OCI-LY7 (cell line): ENCODE data around the gene MID1. TPM values are rescaled to one million over a fixed set of nuclear protein-coding genes. Genes with fewer than 3 reads are reported as not detected.

Source experiments
- BruUV-seq: library from RNA; stranded (reverse); fragments of 400-500 nt; replicated peaks from 2 replicates; lab custom pipeline; 2021; lab: Mats Ljungman, UMichigan
- CTCF ChIA-PET: fragments of 300-600 bp; sonication (Branson Sonifier 250); formaldehyde crosslinking; loops from one replicate; lab custom pipeline; 2022; ENCODE audit warnings: antibody characterized with exemption; ENCODE audit not compliant: unreplicated experiment; lab: Charles Lee
- POLR2A ChIA-PET: fragments of 300-600 bp; sonication (Branson Sonifier 250); formaldehyde crosslinking; loops from one replicate; lab custom pipeline; 2022; ENCODE audit warnings: antibody characterized with exemption; lab: Charles Lee
- DNase-seq: peaks from one replicate; pipeline ENCODE4 v3.0.0-alpha.2; 2015; ENCODE audit warnings: low spot score
- H2AFZ ChIP-seq: fragments of 200-600 bp; sonication (generic), shearing (Covaris generic); 2 replicates; pipeline ENCODE4 v1.6.1; 2014; ENCODE audit warnings: mild to moderate bottlenecking, antibody characterized with exemption, low read length, moderate library complexity
- H3K27ac ChIP-seq: fragments of 200-600 bp; sonication (generic); 2 replicates; pipeline ENCODE4 v1.5.1; 2014; ENCODE audit warnings: mixed run types, low read depth, mild to moderate bottlenecking, moderate library complexity, low read length, inconsistent platforms; ENCODE audit not compliant: poor library complexity, severe bottlenecking
- H3K36me3 ChIP-seq: fragments of 200-600 bp; sonication (generic); 2 replicates; pipeline ENCODE4 v1.6.1; 2014; ENCODE audit warnings: mild to moderate bottlenecking, antibody characterized with exemption, low read length, moderate library complexity, mixed read lengths; ENCODE audit not compliant: insufficient read depth
- H3K4me1 ChIP-seq: fragments of 200-600 bp; sonication (generic); 2 replicates; pipeline ENCODE4 v1.5.1; 2014; ENCODE audit warnings: mild to moderate bottlenecking, low read length; ENCODE audit not compliant: insufficient read depth, poor library complexity, severe bottlenecking
- H3K4me2 ChIP-seq: fragments of 200-600 bp; sonication (generic); 2 replicates; pipeline ENCODE4 v1.6.1; 2014; ENCODE audit warnings: mild to moderate bottlenecking, low read length
- H3K4me3 ChIP-seq: fragments of 200-600 bp; sonication (generic); 2 replicates; pipeline ENCODE4 v1.5.1; 2014; ENCODE audit warnings: mild to moderate bottlenecking, low read depth, low read length; ENCODE audit not compliant: poor library complexity, severe bottlenecking
- H3K79me2 ChIP-seq: fragments of 200-600 bp; sonication (generic); 2 replicates; pipeline ENCODE4 v1.6.1; 2016; ENCODE audit warnings: low read depth, mild to moderate bottlenecking, low read length, moderate library complexity, mixed read lengths; ENCODE audit not compliant: insufficient read depth
- H3K9me2 ChIP-seq: fragments of 200-600 bp; sonication (generic); 2 replicates; pipeline ENCODE4 v1.6.1; 2016; ENCODE audit warnings: mild to moderate bottlenecking, low read length, mixed read lengths; ENCODE audit not compliant: insufficient read depth
- H3K9me3 ChIP-seq: fragments of 200-600 bp; sonication (generic); 2 replicates; pipeline ENCODE4 v1.6.1; 2014; ENCODE audit warnings: mild to moderate bottlenecking, mixed run types, low read length, mixed read lengths
- H4K20me1 ChIP-seq: fragments of 200-600 bp; sonication (generic); 2 replicates; pipeline ENCODE4 v1.6.1; 2014; ENCODE audit warnings: mild to moderate bottlenecking, antibody characterized with exemption, low read length, moderate library complexity, mixed read lengths; ENCODE audit not compliant: insufficient read depth
- EZH2phosphoT487 ChIP-seq: fragments of 200-600 bp; sonication (generic); IDR thresholded peaks from 2 replicates; pipeline ENCODE4 v1.6.1; 2018; ENCODE audit warnings: low read depth, borderline replicate concordance, mild to moderate bottlenecking, mixed run types, antibody characterized with exemption, low read length, moderate library complexity, mixed read lengths
- intact Hi-C: fragments of 100-400 bp; cut with micrococcal nuclease; formaldehyde crosslinking; loops from one replicate; pipeline ENCODE4 v1.10.0; 2022; ENCODE audit not compliant: unreplicated experiment
- total RNA-seq, 2 experiments: library from RNA; depleted of rRNA in 1 of 2; stranded (reverse); fragments of >200 nt in 1 of 2; shearing (Covaris generic) in 1 of 2; gene quantifications; 2 replicates each; pipeline ENCODE4 v1.2.3, GENCODE V29; 2014 to 2022
- TF ChIP-seq, protein P1 (sequence below): fragments of 200-600 bp; sonication (generic); conservative IDR thresholded peaks from 2 replicates; pipeline ENCODE4 v1.5.1; 2014; ENCODE audit warnings: mild to moderate bottlenecking, antibody characterized with exemption, low read length, moderate library complexity, mixed read lengths

The MID1 gene
- total RNA-seq, 2 experiments from 2014 or later, result 0.76 to 1.0 TPM

- Histone ChIP-seq H3K36me3 (no peaks in the 10 kb centered on the region), H2AFZ (no peak overlapping the region), H3K79me2 (no peaks in the 10 kb centered on the region), H3K4me3 (no peak overlapping the region), H3K4me2 (no peak overlapping the region), H3K9me2 (no peaks in the 10 kb centered on the region), H3K9me3 (no peaks in the 10 kb centered on the region), H4K20me1 (no peaks in the 10 kb centered on the region), H3K27ac (no peak overlapping the region), H3K4me1 (no peaks in the 10 kb centered on the region)
- intact Hi-C loops, result no loop called here
- TF ChIP-seq, protein P1, sequence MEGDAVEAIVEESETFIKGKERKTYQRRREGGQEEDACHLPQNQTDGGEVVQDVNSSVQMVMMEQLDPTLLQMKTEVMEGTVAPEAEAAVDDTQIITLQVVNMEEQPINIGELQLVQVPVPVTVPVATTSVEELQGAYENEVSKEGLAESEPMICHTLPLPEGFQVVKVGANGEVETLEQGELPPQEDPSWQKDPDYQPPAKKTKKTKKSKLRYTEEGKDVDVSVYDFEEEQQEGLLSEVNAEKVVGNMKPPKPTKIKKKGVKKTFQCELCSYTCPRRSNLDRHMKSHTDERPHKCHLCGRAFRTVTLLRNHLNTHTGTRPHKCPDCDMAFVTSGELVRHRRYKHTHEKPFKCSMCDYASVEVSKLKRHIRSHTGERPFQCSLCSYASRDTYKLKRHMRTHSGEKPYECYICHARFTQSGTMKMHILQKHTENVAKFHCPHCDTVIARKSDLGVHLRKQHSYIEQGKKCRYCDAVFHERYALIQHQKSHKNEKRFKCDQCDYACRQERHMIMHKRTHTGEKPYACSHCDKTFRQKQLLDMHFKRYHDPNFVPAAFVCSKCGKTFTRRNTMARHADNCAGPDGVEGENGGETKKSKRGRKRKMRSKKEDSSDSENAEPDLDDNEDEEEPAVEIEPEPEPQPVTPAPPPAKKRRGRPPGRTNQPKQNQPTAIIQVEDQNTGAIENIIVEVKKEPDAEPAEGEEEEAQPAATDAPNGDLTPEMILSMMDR, result no peak
- TF ChIP-seq EZH2phosphoT487, result no peak
- DNase-seq, result no peak
- CTCF ChIA-PET, result no interaction called here
- POLR2A ChIA-PET, result no interaction called here
- no TSS peak for BruUV-seq
Measured at GRCh38 chrX:10600479-10600878, 19.9 kb downstream of the MID1 start.

DNA sequence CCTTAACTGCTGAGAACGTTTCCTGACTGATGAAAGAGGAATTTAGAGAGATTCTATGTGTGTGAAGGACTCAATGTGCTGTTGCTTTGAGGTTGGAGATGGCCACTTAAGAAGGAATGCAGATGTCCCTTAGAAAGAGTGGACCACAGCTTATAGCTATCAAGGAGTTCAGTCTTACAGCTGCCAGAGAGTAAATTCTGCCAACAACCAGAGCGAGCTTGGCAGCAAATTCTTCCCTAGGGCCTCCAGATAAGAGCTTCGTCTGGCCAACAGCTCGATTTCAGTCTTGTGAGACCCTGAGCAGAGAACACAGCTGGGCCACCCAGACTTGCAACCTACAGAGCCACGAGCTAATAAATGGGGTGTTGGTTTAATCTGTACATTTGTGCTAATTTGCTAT lies 21.8 kb downstream of the MID1 start:
- no peaks in the 10 kb centered on the region for H3K36me3 ChIP-seq
- intact Hi-C loops, result loop anchor here (5.0 kb wide), 1 partner anchor 411 kb away; no protein-coding TSS in a partner anchor
- TF ChIP-seq EZH2phosphoT487, result no peak
- TF ChIP-seq, protein P1, result no peak
- CTCF ChIA-PET, result interaction anchor here (1.0 kb wide), 1 partner anchor 408 kb away, joined by 5 read pairs; no protein-coding TSS in a partner anchor
- no peak overlapping the region for H2AFZ ChIP-seq
- POLR2A ChIA-PET, result interaction anchor here (0.7 kb wide), 1 partner anchor 9 kb away, joined by 3 read pairs; no protein-coding TSS in a partner anchor
- H3K79me2 ChIP-seq, result no peaks in the 10 kb centered on the region
- no peak overlapping the region for H3K27ac ChIP-seq
- H3K4me3 ChIP-seq, result no peak overlapping the region
- H3K4me2 ChIP-seq, result no peak overlapping the region
- no peak for DNase-seq
- H3K9me3 ChIP-seq, result no peaks in the 10 kb centered on the region
- H4K20me1 ChIP-seq, result no peaks in the 10 kb centered on the region
- no TSS peak for BruUV-seq
- no peaks in the 10 kb centered on the region for H3K9me2 ChIP-seq
- no peaks in the 10 kb centered on the region for H3K4me1 ChIP-seq

DNA sequence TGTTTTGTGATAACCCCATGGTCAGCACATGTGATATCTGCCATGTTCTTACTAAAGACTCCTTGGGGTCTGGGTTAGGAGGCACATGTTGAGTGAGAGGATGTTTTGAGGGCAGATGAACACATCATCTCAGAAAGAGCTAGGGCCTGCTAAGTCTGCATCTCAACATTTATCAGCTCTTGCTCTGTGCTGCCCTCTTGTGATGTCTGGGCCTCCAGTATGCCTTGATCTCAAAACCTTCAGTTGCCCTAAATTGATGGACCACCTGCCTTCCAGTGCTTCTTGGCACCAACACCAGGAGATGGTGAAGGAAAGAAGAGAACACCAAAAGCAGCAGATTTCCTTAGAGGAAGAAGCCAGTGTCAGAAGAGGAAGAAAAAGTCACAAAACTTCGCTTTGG lies 22.5 kb downstream of the MID1 start:
- no peak for TF ChIP-seq EZH2phosphoT487
- TF ChIP-seq, protein P1, result peak; percentile 68
- no peak overlapping the region for H3K27ac ChIP-seq
- no peaks in the 10 kb centered on the region for H4K20me1 ChIP-seq
- intact Hi-C loops, result loop anchor here (5.0 kb wide), 1 partner anchor 411 kb away; no protein-coding TSS in a partner anchor
- no peak overlapping the region for H2AFZ ChIP-seq
- ChIA-PET POLR2A (interaction anchor here (0.7 kb wide), 1 partner anchor 8 kb away, joined by 3 read pairs; no protein-coding TSS in a partner anchor), CTCF (interaction anchor here (1.0 kb wide), 1 partner anchor 407 kb away, joined by 5 read pairs; no protein-coding TSS in a partner anchor)
- no peaks in the 10 kb centered on the region for H3K36me3 ChIP-seq
- H3K9me2 ChIP-seq, result no peaks in the 10 kb centered on the region
- H3K4me1 ChIP-seq, result no peaks in the 10 kb centered on the region
- peak; percentile 23 for DNase-seq
- no peaks in the 10 kb centered on the region for H3K9me3 ChIP-seq
- no TSS peak for BruUV-seq
- H3K79me2 ChIP-seq, result no peaks in the 10 kb centered on the region
- no peak overlapping the region for H3K4me2 ChIP-seq
- H3K4me3 ChIP-seq, result no peak overlapping the region
